ENCODE measurements around the gene ANTXR1. TPM values are rescaled to one million over a fixed set of nuclear protein-coding genes. Genes with fewer than 3 reads are reported as not detected.

The ANTXR1 gene
- polyA plus RNA-seq, 1 of the 3 experiments (the other 2 are of a cell fraction): 114 TPM

DNA sequence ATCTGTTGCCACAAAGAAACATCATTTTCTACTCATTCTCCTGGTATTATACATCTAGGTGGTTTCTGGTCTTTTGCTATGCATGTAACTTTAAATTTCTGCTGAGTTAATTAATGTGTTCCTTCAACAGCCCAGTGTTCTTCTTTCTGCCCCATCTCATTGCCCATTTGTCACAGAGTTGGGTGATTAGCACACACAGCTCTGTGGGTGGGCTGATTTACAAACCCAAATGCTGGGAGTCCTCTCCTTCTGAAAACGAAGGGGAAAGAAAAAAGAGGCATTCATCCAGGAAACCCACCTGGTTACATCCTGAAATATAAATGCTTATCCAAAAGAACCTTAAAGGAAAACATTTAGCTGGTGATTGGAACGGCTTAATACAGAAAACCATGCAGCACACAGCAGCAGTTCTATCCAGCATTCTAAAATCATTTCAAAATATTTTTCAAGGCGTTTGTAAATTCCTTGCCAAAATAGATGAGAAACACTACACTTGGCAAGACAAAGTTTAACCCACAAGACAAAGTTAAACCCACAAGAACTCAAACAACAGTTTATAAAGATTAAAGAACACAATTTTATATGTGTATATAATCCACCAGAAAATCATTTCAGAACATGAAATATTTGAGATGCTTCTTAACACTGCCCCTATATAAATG, 177.9 kb downstream of the ANTXR1 start (continued):
- TF ChIP-seq POLR2AphosphoS5 (IDR thresholded peaks at IDR 0.05; ENCODE audit: low read depth, low read length): no peak

DNA sequence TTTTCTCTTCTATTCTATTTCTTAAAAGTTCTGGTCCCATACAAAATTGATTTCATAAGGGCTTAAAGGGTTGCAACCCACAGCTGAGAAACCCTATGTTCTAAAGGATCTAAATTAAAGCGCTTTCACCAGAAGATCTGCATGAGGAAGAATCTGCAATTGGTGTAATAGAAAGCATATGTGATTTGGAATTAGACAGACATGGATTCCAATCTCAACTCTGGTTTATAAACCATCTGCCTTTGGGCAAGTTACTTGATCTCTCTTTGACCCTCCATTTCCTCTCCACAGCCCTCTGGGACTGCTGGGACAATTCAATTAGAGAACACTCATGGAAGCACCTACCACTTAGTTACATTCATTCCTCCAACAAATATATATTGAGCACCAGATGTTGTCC, 178.7 kb downstream of the ANTXR1 start:
- Histone ChIP-seq H3K4me2 (no peak overlapping the region), H3K36me3 (replicated peaks in 1 of 2; ENCODE audit: control insufficient read depth in 1 of 2, insufficient read depth in 2 of 2, low read length in 1 of 2) (peaks cover 35 to 74% of the 10 kb centered on the region in 2 experiments), H3K9me2 (no peaks in the 10 kb centered on the region), H2AFZ (ENCODE audit: low read depth) (no peak overlapping the region), H3K79me2 (ENCODE audit: insufficient read depth) (no peaks in the 10 kb centered on the region), H3K27ac (ENCODE audit: low read depth in 2 of 2, low read length in 1 of 2) (peak overlapping the region; percentile 42 to 93; a peak in 3 of 4 replicates), H3K27me3 (ENCODE audit: insufficient read depth) (no peaks in the 10 kb centered on the region), H3F3A (replicated peaks; ENCODE audit: insufficient read depth) (no peaks in the 10 kb centered on the region), H4K20me1 (ENCODE audit: insufficient read depth) (no peaks in the 10 kb centered on the region), H3K4me3 (ENCODE audit: low read depth in 2 of 2, low read length in 1 of 2) (no peak overlapping the region), H3K4me1 (ENCODE audit: control insufficient read depth in 1 of 2, insufficient read depth in 2 of 2, low read depth in 1 of 2, low read length in 1 of 2) (peaks cover 8 to 29% of the 10 kb centered on the region in 2 experiments; a peak in 3 of 4 replicates), H3K9me3 (no peaks in the 10 kb centered on the region), H3K9ac (no peak overlapping the region)
- peak; percentile 75 for DNase-seq
- CTCF ChIA-PET: interaction anchor here (0.6 to 1.6 kb wide), 4 partner anchors 9 to 248 kb away, joined by 3 to 6 read pairs (median 4); no protein-coding TSS in a partner anchor
- POLR2A ChIA-PET: interaction anchor here (0.8 kb wide), 1 partner anchor 16 kb away, joined by 3 read pairs; no protein-coding TSS in a partner anchor
- WGBS (ENCODE audit: low lambda C conversion rate): 86% methylated on average over 1 of the region's 1 CpG
- TF ChIP-seq, protein P1, sequence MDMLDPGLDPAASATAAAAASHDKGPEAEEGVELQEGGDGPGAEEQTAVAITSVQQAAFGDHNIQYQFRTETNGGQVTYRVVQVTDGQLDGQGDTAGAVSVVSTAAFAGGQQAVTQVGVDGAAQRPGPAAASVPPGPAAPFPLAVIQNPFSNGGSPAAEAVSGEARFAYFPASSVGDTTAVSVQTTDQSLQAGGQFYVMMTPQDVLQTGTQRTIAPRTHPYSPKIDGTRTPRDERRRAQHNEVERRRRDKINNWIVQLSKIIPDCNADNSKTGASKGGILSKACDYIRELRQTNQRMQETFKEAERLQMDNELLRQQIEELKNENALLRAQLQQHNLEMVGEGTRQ (IDR thresholded peaks at IDR 0.05; ENCODE audit: borderline replicate concordance, low read depth, low read length): no peak
- TF ChIP-seq JUND (IDR thresholded peaks at IDR 0.05): no peak
- peak in 1 of 2 experiments; percentile 94; a peak in 2 of 4 replicates for TF ChIP-seq EP300 (IDR thresholded peaks at IDR 0.05; ENCODE audit: borderline replicate concordance in 1 of 2, low read depth in 1 of 2, low read length in 1 of 2)
- no peak for TF ChIP-seq TEAD4 (IDR thresholded peaks at IDR 0.05; ENCODE audit: borderline replicate concordance, insufficient read depth)
- TF ChIP-seq RFX5 (IDR thresholded peaks at IDR 0.05; ENCODE audit: low read length): no peak
- TF ChIP-seq, protein P2, sequence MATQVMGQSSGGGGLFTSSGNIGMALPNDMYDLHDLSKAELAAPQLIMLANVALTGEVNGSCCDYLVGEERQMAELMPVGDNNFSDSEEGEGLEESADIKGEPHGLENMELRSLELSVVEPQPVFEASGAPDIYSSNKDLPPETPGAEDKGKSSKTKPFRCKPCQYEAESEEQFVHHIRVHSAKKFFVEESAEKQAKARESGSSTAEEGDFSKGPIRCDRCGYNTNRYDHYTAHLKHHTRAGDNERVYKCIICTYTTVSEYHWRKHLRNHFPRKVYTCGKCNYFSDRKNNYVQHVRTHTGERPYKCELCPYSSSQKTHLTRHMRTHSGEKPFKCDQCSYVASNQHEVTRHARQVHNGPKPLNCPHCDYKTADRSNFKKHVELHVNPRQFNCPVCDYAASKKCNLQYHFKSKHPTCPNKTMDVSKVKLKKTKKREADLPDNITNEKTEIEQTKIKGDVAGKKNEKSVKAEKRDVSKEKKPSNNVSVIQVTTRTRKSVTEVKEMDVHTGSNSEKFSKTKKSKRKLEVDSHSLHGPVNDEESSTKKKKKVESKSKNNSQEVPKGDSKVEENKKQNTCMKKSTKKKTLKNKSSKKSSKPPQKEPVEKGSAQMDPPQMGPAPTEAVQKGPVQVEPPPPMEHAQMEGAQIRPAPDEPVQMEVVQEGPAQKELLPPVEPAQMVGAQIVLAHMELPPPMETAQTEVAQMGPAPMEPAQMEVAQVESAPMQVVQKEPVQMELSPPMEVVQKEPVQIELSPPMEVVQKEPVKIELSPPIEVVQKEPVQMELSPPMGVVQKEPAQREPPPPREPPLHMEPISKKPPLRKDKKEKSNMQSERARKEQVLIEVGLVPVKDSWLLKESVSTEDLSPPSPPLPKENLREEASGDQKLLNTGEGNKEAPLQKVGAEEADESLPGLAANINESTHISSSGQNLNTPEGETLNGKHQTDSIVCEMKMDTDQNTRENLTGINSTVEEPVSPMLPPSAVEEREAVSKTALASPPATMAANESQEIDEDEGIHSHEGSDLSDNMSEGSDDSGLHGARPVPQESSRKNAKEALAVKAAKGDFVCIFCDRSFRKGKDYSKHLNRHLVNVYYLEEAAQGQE (IDR thresholded peaks at IDR 0.05; ENCODE audit: low read depth, low read length): no peak
- TF ChIP-seq, protein P3, sequence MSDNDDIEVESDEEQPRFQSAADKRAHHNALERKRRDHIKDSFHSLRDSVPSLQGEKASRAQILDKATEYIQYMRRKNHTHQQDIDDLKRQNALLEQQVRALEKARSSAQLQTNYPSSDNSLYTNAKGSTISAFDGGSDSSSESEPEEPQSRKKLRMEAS (IDR thresholded peaks at IDR 0.05; ENCODE audit: low read depth): no peak
- no peak for TF ChIP-seq MEF2A (IDR thresholded peaks at IDR 0.05; ENCODE audit: borderline replicate concordance, low read depth)
- TF ChIP-seq, protein P4, sequence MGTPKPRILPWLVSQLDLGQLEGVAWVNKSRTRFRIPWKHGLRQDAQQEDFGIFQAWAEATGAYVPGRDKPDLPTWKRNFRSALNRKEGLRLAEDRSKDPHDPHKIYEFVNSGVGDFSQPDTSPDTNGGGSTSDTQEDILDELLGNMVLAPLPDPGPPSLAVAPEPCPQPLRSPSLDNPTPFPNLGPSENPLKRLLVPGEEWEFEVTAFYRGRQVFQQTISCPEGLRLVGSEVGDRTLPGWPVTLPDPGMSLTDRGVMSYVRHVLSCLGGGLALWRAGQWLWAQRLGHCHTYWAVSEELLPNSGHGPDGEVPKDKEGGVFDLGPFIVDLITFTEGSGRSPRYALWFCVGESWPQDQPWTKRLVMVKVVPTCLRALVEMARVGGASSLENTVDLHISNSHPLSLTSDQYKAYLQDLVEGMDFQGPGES (IDR thresholded peaks at IDR 0.05; ENCODE audit: low read depth, low read length): no peak
- no peak for TF ChIP-seq FOXM1 (IDR thresholded peaks at IDR 0.05; ENCODE audit: low read depth)
- TF ChIP-seq FOXJ3 (CRISPR knock-in tag; IDR thresholded peaks at IDR 0.05): peak; percentile 89
- TF ChIP-seq RXRA (IDR thresholded peaks at IDR 0.05; ENCODE audit: borderline replicate concordance, low read depth): no peak
- no peak; the same call in none of the 2 replicates for TF ChIP-seq TCF12 (IDR thresholded peaks at IDR 0.05)
- TF ChIP-seq, protein P5, sequence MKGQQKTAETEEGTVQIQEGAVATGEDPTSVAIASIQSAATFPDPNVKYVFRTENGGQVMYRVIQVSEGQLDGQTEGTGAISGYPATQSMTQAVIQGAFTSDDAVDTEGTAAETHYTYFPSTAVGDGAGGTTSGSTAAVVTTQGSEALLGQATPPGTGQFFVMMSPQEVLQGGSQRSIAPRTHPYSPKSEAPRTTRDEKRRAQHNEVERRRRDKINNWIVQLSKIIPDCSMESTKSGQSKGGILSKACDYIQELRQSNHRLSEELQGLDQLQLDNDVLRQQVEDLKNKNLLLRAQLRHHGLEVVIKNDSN (IDR thresholded peaks at IDR 0.05; ENCODE audit: borderline replicate concordance, low read depth): no peak
- TF ChIP-seq FOSL2 (IDR thresholded peaks at IDR 0.05; ENCODE audit: borderline replicate concordance, low read depth): no peak
- no peak for TF ChIP-seq SIN3A (IDR thresholded peaks at IDR 0.05; ENCODE audit: borderline replicate concordance, low read depth, low read length)
- TF ChIP-seq, protein P6, sequence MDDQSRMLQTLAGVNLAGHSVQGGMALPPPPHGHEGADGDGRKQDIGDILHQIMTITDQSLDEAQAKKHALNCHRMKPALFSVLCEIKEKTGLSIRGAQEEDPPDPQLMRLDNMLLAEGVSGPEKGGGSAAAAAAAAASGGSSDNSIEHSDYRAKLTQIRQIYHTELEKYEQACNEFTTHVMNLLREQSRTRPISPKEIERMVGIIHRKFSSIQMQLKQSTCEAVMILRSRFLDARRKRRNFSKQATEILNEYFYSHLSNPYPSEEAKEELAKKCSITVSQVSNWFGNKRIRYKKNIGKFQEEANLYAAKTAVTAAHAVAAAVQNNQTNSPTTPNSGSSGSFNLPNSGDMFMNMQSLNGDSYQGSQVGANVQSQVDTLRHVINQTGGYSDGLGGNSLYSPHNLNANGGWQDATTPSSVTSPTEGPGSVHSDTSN (IDR thresholded peaks at IDR 0.05): no peak
- TF ChIP-seq NRF1 (IDR thresholded peaks at IDR 0.05; ENCODE audit: low read depth, low read length): no peak
- TF ChIP-seq RCOR1 (IDR thresholded peaks at IDR 0.05; ENCODE audit: low read length): peak; percentile 99
- TF ChIP-seq, protein P7, sequence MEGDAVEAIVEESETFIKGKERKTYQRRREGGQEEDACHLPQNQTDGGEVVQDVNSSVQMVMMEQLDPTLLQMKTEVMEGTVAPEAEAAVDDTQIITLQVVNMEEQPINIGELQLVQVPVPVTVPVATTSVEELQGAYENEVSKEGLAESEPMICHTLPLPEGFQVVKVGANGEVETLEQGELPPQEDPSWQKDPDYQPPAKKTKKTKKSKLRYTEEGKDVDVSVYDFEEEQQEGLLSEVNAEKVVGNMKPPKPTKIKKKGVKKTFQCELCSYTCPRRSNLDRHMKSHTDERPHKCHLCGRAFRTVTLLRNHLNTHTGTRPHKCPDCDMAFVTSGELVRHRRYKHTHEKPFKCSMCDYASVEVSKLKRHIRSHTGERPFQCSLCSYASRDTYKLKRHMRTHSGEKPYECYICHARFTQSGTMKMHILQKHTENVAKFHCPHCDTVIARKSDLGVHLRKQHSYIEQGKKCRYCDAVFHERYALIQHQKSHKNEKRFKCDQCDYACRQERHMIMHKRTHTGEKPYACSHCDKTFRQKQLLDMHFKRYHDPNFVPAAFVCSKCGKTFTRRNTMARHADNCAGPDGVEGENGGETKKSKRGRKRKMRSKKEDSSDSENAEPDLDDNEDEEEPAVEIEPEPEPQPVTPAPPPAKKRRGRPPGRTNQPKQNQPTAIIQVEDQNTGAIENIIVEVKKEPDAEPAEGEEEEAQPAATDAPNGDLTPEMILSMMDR (IDR thresholded peaks at IDR 0.05): no peak

All from SK-N-SH (cell line).